Hepatocyte (in vitro differentiated cells): ENCODE data around the gene DSG3. TPM values are rescaled to one million over a fixed set of nuclear protein-coding genes. Genes with fewer than 3 reads are reported as not detected.

Experiments
- DNase-seq: peaks from one replicate; pipeline ENCODE4 v3.0.0-alpha.2; 2016; ENCODE audit warnings: low spot score
- H2AFZ ChIP-seq: fragments of 200-600 bp; sonication (generic); 2 replicates; pipeline ENCODE4 v1.6.0; 2016; ENCODE audit warnings: antibody characterized with exemption, mild to moderate bottlenecking
- H3K27ac ChIP-seq: fragments of 200-600 bp; sonication (generic); 2 replicates; pipeline ENCODE4 v1.5.1; 2016; ENCODE audit warnings: mild to moderate bottlenecking
- H3K27me3 ChIP-seq: fragments of 200-600 bp; sonication (generic); 2 replicates; pipeline ENCODE4 v1.6.1; 2016
- H3K36me3 ChIP-seq: fragments of 200-600 bp; sonication (generic); replicated peaks from 2 replicates; pipeline ENCODE4 v1.5.1; 2016; ENCODE audit warnings: low read depth; ENCODE audit not compliant: insufficient read depth
- H3K4me1 ChIP-seq: fragments of 200-600 bp; sonication (generic); 2 replicates; pipeline ENCODE4 v1.5.1; 2016; ENCODE audit warnings: mild to moderate bottlenecking, moderate library complexity; ENCODE audit not compliant: insufficient read depth
- H3K4me2 ChIP-seq: fragments of 200-600 bp; sonication (generic); 2 replicates; pipeline ENCODE4 v1.6.0; 2016
- H3K4me3 ChIP-seq: fragments of 200-600 bp; sonication (generic); 2 replicates; pipeline ENCODE4 v1.5.1; 2016; ENCODE audit warnings: mild to moderate bottlenecking
- H3K79me2 ChIP-seq: fragments of 200-600 bp; sonication (generic); 2 replicates; pipeline ENCODE4 v1.6.0; 2017; ENCODE audit warnings: mild to moderate bottlenecking
- H3K9me2 ChIP-seq: fragments of 200-600 bp; sonication (generic); replicated peaks from 2 replicates; pipeline ENCODE4 v1.6.0; 2017; ENCODE audit warnings: mild to moderate bottlenecking; ENCODE audit not compliant: insufficient read depth
- H3K9me3 ChIP-seq: fragments of 200-600 bp; sonication (generic); 2 replicates; pipeline ENCODE4 v1.5.1; 2016; ENCODE audit warnings: low read depth, mild to moderate bottlenecking
- H4K20me1 ChIP-seq: fragments of 200-600 bp; sonication (generic); 2 replicates; pipeline ENCODE4 v1.6.0; 2016; ENCODE audit warnings: mild to moderate bottlenecking; ENCODE audit not compliant: insufficient read depth, poor library complexity, severe bottlenecking
- EZH2 ChIP-seq: fragments of 200-600 bp; sonication (generic); IDR thresholded peaks from 2 replicates; pipeline ENCODE4 v1.6.1; 2016; ENCODE audit warnings: antibody characterized with exemption, mild to moderate bottlenecking, borderline replicate concordance
- EZH2phosphoT487 ChIP-seq: fragments of 200-600 bp; sonication (generic); IDR thresholded peaks from one replicate; pipeline ENCODE4 v1.6.1; 2018; ENCODE audit warnings: antibody characterized with exemption, mild to moderate bottlenecking, low read depth, moderate library complexity; ENCODE audit not compliant: unreplicated experiment, severe bottlenecking
- WGBS: methylation state at CpG from one replicate; pipeline ENCODE4 v1.1.6; 2016; ENCODE audit warnings: low lambda C conversion rate; ENCODE audit errors: missing lambda C conversion rate; 5-methylcytosine and 5-hydroxymethylcytosine counted together
- polyA plus RNA-seq: library from polyadenylated mRNA; unstranded; fragments of >200 nt; fragmentation: Nextera tagmentation; extraction: Ambion mirVana; gene quantifications from 2 replicates; pipeline ENCODE4 v1.2.1, GENCODE V29; 2016
- total RNA-seq: library from RNA; depleted of rRNA; stranded (reverse); fragments of >200 nt; gene quantifications from 2 replicates; pipeline ENCODE4 v1.2.3, GENCODE V29; 2014
- TF ChIP-seq, protein P1 (sequence below): fragments of 200-600 bp; sonication (generic); IDR thresholded peaks from 2 replicates; pipeline ENCODE4 v1.5.1; 2016; ENCODE audit warnings: antibody characterized with exemption, mild to moderate bottlenecking; ENCODE audit not compliant: poor library complexity

The DSG3 gene
- total and polyA plus RNA-seq, 2 experiments from 2014 or later: 0.43 TPM; not detected in 1

GRCh38 chr18:31498574-31499524, 51.3 kb downstream of the DSG3 start:
- H3K4me2 ChIP-seq: peak overlapping the region; percentile 80

GRCh38 chr18:31500051-31500688, 52.6 kb downstream of the DSG3 start:
- no peak overlapping the region for H2AFZ ChIP-seq
- WGBS: 64% methylated on average over 6 of the region's 6 CpGs
- H3K9me3 ChIP-seq: no peaks in the 10 kb centered on the region
- no peak for DNase-seq
- H3K4me2 ChIP-seq: peak overlapping the region; percentile 80
- H3K4me1 ChIP-seq: peaks cover 10% of the 10 kb centered on the region
- TF ChIP-seq, protein P1, sequence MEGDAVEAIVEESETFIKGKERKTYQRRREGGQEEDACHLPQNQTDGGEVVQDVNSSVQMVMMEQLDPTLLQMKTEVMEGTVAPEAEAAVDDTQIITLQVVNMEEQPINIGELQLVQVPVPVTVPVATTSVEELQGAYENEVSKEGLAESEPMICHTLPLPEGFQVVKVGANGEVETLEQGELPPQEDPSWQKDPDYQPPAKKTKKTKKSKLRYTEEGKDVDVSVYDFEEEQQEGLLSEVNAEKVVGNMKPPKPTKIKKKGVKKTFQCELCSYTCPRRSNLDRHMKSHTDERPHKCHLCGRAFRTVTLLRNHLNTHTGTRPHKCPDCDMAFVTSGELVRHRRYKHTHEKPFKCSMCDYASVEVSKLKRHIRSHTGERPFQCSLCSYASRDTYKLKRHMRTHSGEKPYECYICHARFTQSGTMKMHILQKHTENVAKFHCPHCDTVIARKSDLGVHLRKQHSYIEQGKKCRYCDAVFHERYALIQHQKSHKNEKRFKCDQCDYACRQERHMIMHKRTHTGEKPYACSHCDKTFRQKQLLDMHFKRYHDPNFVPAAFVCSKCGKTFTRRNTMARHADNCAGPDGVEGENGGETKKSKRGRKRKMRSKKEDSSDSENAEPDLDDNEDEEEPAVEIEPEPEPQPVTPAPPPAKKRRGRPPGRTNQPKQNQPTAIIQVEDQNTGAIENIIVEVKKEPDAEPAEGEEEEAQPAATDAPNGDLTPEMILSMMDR: no peak
- TF ChIP-seq EZH2: no peak
- no peak for TF ChIP-seq EZH2phosphoT487
- no peaks in the 10 kb centered on the region for H3K27me3 ChIP-seq
- no peaks in the 10 kb centered on the region for H3K9me2 ChIP-seq
- H4K20me1 ChIP-seq: no peaks in the 10 kb centered on the region
- H3K36me3 ChIP-seq: no peaks in the 10 kb centered on the region
- no peak overlapping the region for H3K27ac ChIP-seq
- H3K4me3 ChIP-seq: no peak overlapping the region
- peaks cover 62% of the 10 kb centered on the region for H3K79me2 ChIP-seq

More at GRCh38 chr18:31498574-31499524, 51.3 kb downstream of the DSG3 start:
- no peak for TF ChIP-seq EZH2phosphoT487
- TF ChIP-seq, protein P1: no peak
- TF ChIP-seq EZH2: no peak
- Histone ChIP-seq H3K36me3 (no peaks in the 10 kb centered on the region), H2AFZ (peak overlapping the region; percentile 96), H4K20me1 (no peaks in the 10 kb centered on the region), H3K9me2 (no peaks in the 10 kb centered on the region), H3K4me3 (peak overlapping the region; percentile 55), H3K9me3 (no peaks in the 10 kb centered on the region), H3K4me1 (peaks cover 10% of the 10 kb centered on the region), H3K79me2 (peaks cover 49% of the 10 kb centered on the region), H3K27me3 (no peaks in the 10 kb centered on the region), H3K27ac (peak overlapping the region; percentile 87)
- DNase-seq: no peak
- WGBS: 2% methylated on average over 22 of the region's 22 CpGs

DNA sequence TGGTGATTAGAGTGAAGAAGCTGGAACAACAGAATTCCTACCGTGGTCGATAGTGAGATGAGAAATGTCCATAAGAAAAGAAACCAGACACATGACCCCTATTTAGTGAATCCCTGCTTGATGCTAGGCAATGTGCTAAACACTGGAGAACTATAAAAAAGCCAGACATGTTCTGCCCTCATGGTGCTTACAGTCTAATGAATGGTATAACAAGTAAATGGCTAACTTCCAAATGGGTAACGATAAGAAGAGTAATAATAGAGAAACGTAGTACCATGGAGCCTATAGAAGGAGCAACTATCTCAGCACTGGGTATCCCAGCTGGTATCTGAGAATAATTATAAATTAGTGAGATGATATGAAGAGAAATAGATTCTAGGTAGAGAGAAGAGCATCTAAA, 55.5 kb downstream of the DSG3 start:
- no peak for TF ChIP-seq EZH2phosphoT487
- TF ChIP-seq EZH2: no peak
- TF ChIP-seq, protein P1: no peak
- Histone ChIP-seq H4K20me1 (no peaks in the 10 kb centered on the region), H3K79me2 (peaks cover 85% of the 10 kb centered on the region), H3K4me3 (no peak overlapping the region), H3K9me3 (no peaks in the 10 kb centered on the region), H3K4me1 (peaks cover 10% of the 10 kb centered on the region), H3K36me3 (no peaks in the 10 kb centered on the region), H3K27ac (no peak overlapping the region), H2AFZ (no peak overlapping the region), H3K27me3 (no peaks in the 10 kb centered on the region), H3K9me2 (no peaks in the 10 kb centered on the region), H3K4me2 (no peak overlapping the region)
- DNase-seq: no peak
- WGBS: 100% methylated on average over 4 of the region's 4 CpGs
